Smooth muscle cell (in vitro differentiated cells): ENCODE results near the gene CCDC50. TPM values are rescaled to one million over a fixed set of nuclear protein-coding genes. Genes with fewer than 3 reads are reported as not detected.

Experiments
- DNase-seq: peaks from one replicate; lab custom pipeline; 2025; ENCODE audit not compliant: unreplicated experiment; lab: John Stamatoyannopoulos, UW
- H2AFZ ChIP-seq: fragments of 200-600 bp; sonication (generic); 2 replicates; pipeline ENCODE4 v1.6.0; 2016; ENCODE audit warnings: antibody characterized with exemption, low read depth, mild to moderate bottlenecking
- H3F3A ChIP-seq: fragments of 200-600 bp; sonication (generic); 2 replicates; pipeline ENCODE4 v1.6.0; 2017; ENCODE audit warnings: antibody characterized with exemption, low read depth
- H3K27ac ChIP-seq: fragments of 200-600 bp; sonication (generic); 2 replicates; pipeline ENCODE4 v1.5.1; 2016; ENCODE audit warnings: low read depth, mild to moderate bottlenecking
- H3K27me3 ChIP-seq: fragments of 200-600 bp; sonication (generic); 2 replicates; pipeline ENCODE4 v1.6.1; 2016; ENCODE audit warnings: low read depth, mild to moderate bottlenecking
- H3K36me3 ChIP-seq: fragments of 200-600 bp; sonication (generic); 2 replicates; pipeline ENCODE4 v1.5.1; 2016; ENCODE audit warnings: low read depth
- H3K4me1 ChIP-seq: fragments of 200-600 bp; sonication (generic); 2 replicates; pipeline ENCODE4 v1.5.1; 2016; ENCODE audit warnings: low read depth
- H3K4me2 ChIP-seq: fragments of 200-600 bp; sonication (generic); 2 replicates; pipeline ENCODE4 v1.6.0; 2016; ENCODE audit warnings: mild to moderate bottlenecking
- H3K4me3 ChIP-seq: fragments of 200-600 bp; sonication (generic); 2 replicates; pipeline ENCODE4 v1.5.1; 2016; ENCODE audit warnings: mild to moderate bottlenecking
- H3K79me2 ChIP-seq: fragments of 200-600 bp; sonication (generic); 2 replicates; pipeline ENCODE4 v1.6.0; 2016; ENCODE audit warnings: low read depth, mild to moderate bottlenecking
- H3K9ac ChIP-seq: fragments of 200-600 bp; sonication (generic); 2 replicates; pipeline ENCODE4 v1.6.0; 2016; ENCODE audit warnings: low read depth
- H3K9me3 ChIP-seq: fragments of 200-600 bp; sonication (generic); replicated peaks from 2 replicates; pipeline ENCODE4 v1.5.1; 2016; ENCODE audit warnings: low read depth
- H4K20me1 ChIP-seq: fragments of 200-600 bp; sonication (generic); 2 replicates; pipeline ENCODE4 v1.6.0; 2016; ENCODE audit warnings: low read depth
- CTCF ChIP-seq: fragments of 200-600 bp; sonication (generic); IDR thresholded peaks from 2 replicates; pipeline ENCODE4 v1.5.1; 2017; ENCODE audit warnings: borderline replicate concordance, mild to moderate bottlenecking, antibody characterized with exemption; ENCODE audit not compliant: insufficient read depth, poor library complexity, severe bottlenecking
- WGBS: methylation state at CpG from one replicate; pipeline ENCODE4 v1.1.7; 2016; ENCODE audit warnings: low lambda C conversion rate; 5-methylcytosine and 5-hydroxymethylcytosine counted together
- polyA plus RNA-seq: library from polyadenylated mRNA; unstranded; fragments of >200 nt; fragmentation: Nextera tagmentation; extraction: Ambion mirVana; gene quantifications from 2 replicates; pipeline ENCODE4 v1.2.1, GENCODE V29; 2016
- total RNA-seq: library from RNA; depleted of rRNA; stranded (reverse); fragments of >200 nt; gene quantifications from 2 replicates; pipeline ENCODE4 v1.2.3, GENCODE V29; 2014

The CCDC50 gene
- total and polyA plus RNA-seq, 2 experiments from 2014 or later, result 31.7 to 53.9 TPM

- no peaks in the 10 kb centered on the region for H3K9me3 ChIP-seq
- WGBS, result 79% methylated on average over 5 of the region's 5 CpGs
- H3K27ac ChIP-seq, result no peak overlapping the region
Observed at GRCh38 chr3:191314109-191314728, 15.0 kb upstream of the CCDC50 start.

GRCh38 chr3:191316876-191317603 is 12.2 kb upstream of the CCDC50 start:
- no peaks in the 10 kb centered on the region for H3K4me1 ChIP-seq
- no peak overlapping the region for H3K4me3 ChIP-seq
- no peaks in the 10 kb centered on the region for H3K36me3 ChIP-seq
- H2AFZ ChIP-seq, result no peak overlapping the region
- no peak overlapping the region for H3K27ac ChIP-seq
- WGBS, result 96% methylated on average over 35 of the region's 40 CpGs
- no peak overlapping the region for H3K9ac ChIP-seq
- no peaks in the 10 kb centered on the region for H3K79me2 ChIP-seq
- no peaks in the 10 kb centered on the region for H3K9me3 ChIP-seq
- no peak overlapping the region for H3K4me2 ChIP-seq
- no peak for TF ChIP-seq CTCF
- no peaks in the 10 kb centered on the region for H3F3A ChIP-seq
- DNase-seq, result no peak
- H4K20me1 ChIP-seq, result no peaks in the 10 kb centered on the region
- no peaks in the 10 kb centered on the region for H3K27me3 ChIP-seq

More at GRCh38 chr3:191314109-191314728, 15.0 kb upstream of the CCDC50 start:
- H3K4me1 ChIP-seq, result no peaks in the 10 kb centered on the region
- no peak for DNase-seq
- H3K36me3 ChIP-seq, result no peaks in the 10 kb centered on the region
- no peaks in the 10 kb centered on the region for H3F3A ChIP-seq
- no peaks in the 10 kb centered on the region for H3K27me3 ChIP-seq
- H2AFZ ChIP-seq, result no peak overlapping the region
- no peak overlapping the region for H3K4me2 ChIP-seq
- no peak for TF ChIP-seq CTCF
- no peak overlapping the region for H3K4me3 ChIP-seq
- H4K20me1 ChIP-seq, result no peaks in the 10 kb centered on the region
- no peak overlapping the region for H3K9ac ChIP-seq
- no peaks in the 10 kb centered on the region for H3K79me2 ChIP-seq

- Histone ChIP-seq H2AFZ (no peak overlapping the region), H4K20me1 (no peaks in the 10 kb centered on the region), H3K27ac (no peak overlapping the region), H3K36me3 (no peaks in the 10 kb centered on the region), H3K79me2 (no peaks in the 10 kb centered on the region), H3K4me2 (no peak overlapping the region), H3K9ac (no peak overlapping the region), H3F3A (no peaks in the 10 kb centered on the region), H3K9me3 (no peaks in the 10 kb centered on the region), H3K4me1 (no peaks in the 10 kb centered on the region), H3K4me3 (no peak overlapping the region), H3K27me3 (no peaks in the 10 kb centered on the region)
- DNase-seq, result no peak
- TF ChIP-seq CTCF, result no peak
- 89% methylated on average over 5 of the region's 5 CpGs for WGBS
Observed at GRCh38 chr3:191320316-191320715, 8.9 kb upstream of the CCDC50 start.
